Loucy (cell line): ENCODE measurements around the gene SPRR1B.
"Not testable (repeated sequence)": the region's sequence is repeated elsewhere in the genome, so short reads cannot be mapped to it uniquely, and the experiment has no call there.

Experiments
- H2AFZ ChIP-seq: fragments of 200-600 bp; sonication (generic); 2 replicates; pipeline ENCODE4 v1.6.0; 2016; ENCODE audit warnings: antibody characterized with exemption, mild to moderate bottlenecking, low read length, moderate library complexity
- H3F3A ChIP-seq: fragments of 200-600 bp; 2 replicates; pipeline ENCODE4 v1.6.0; 2016; ENCODE audit warnings: antibody characterized with exemption, low read depth, mild to moderate bottlenecking
- H3K27me3 ChIP-seq: fragments of 200-600 bp; sonication (generic); 2 replicates; pipeline ENCODE4 v1.6.1; 2014; ENCODE audit warnings: low read length, mild to moderate bottlenecking; ENCODE audit not compliant: insufficient read depth, poor library complexity, severe bottlenecking
- H3K36me3 ChIP-seq: fragments of 200-600 bp; sonication (generic); 2 replicates; pipeline ENCODE4 v1.6.1; 2016; ENCODE audit warnings: low read length; ENCODE audit not compliant: insufficient read depth
- H3K4me1 ChIP-seq: fragments of 200-600 bp; sonication (generic); 2 replicates; pipeline ENCODE4 v1.5.1; 2014; ENCODE audit warnings: low read length, mild to moderate bottlenecking; ENCODE audit not compliant: insufficient read depth, poor library complexity, severe bottlenecking
- H3K4me2 ChIP-seq: fragments of 200-600 bp; sonication (generic); 2 replicates; pipeline ENCODE4 v1.6.0; 2014; ENCODE audit warnings: antibody characterized with exemption, low read length, low read depth, mild to moderate bottlenecking; ENCODE audit not compliant: poor library complexity, severe bottlenecking
- H3K4me3 ChIP-seq: fragments of 200-600 bp; sonication (generic); 2 replicates; pipeline ENCODE4 v1.5.1; 2014; ENCODE audit warnings: low read length, mild to moderate bottlenecking, mixed read lengths; ENCODE audit not compliant: poor library complexity, severe bottlenecking
- H3K79me2 ChIP-seq: fragments of 200-600 bp; sonication (generic); 2 replicates; pipeline ENCODE4 v1.6.1; 2014; ENCODE audit warnings: low read length; ENCODE audit not compliant: insufficient read depth
- H3K9ac ChIP-seq: fragments of 200-600 bp; sonication (generic); 2 replicates; pipeline ENCODE4 v1.6.0; 2014; ENCODE audit warnings: mild to moderate bottlenecking, low read depth, low read length, moderate library complexity; ENCODE audit not compliant: poor library complexity, severe bottlenecking
- H3K9me2 ChIP-seq: fragments of 200-600 bp; sonication (generic); replicated peaks from 2 replicates; pipeline ENCODE4 v1.6.1; 2016; ENCODE audit warnings: low read depth, low read length, mixed read lengths
- H3K9me3 ChIP-seq: fragments of 200-600 bp; sonication (generic); 2 replicates; pipeline ENCODE4 v1.6.1; 2014; ENCODE audit warnings: mild to moderate bottlenecking, antibody characterized with exemption, low read length, low read depth; ENCODE audit not compliant: insufficient read depth
- H4K20me1 ChIP-seq: fragments of 200-600 bp; sonication (generic); 2 replicates; pipeline ENCODE4 v1.6.0; 2014; ENCODE audit warnings: antibody characterized with exemption, low read length, mild to moderate bottlenecking; ENCODE audit not compliant: insufficient read depth, poor library complexity, severe bottlenecking
- CTCF ChIP-seq: fragments of 200-600 bp; sonication (generic); conservative IDR thresholded peaks from 2 replicates; pipeline ENCODE4 v1.5.1; 2014; ENCODE audit warnings: mild to moderate bottlenecking, antibody characterized with exemption, low read length
- EZH2phosphoT487 ChIP-seq: fragments of 200-600 bp; IDR thresholded peaks from 2 replicates; pipeline ENCODE4 v1.6.1; 2018; ENCODE audit warnings: antibody characterized with exemption, mild to moderate bottlenecking, moderate library complexity, borderline replicate concordance

The SPRR1B gene

DNA sequence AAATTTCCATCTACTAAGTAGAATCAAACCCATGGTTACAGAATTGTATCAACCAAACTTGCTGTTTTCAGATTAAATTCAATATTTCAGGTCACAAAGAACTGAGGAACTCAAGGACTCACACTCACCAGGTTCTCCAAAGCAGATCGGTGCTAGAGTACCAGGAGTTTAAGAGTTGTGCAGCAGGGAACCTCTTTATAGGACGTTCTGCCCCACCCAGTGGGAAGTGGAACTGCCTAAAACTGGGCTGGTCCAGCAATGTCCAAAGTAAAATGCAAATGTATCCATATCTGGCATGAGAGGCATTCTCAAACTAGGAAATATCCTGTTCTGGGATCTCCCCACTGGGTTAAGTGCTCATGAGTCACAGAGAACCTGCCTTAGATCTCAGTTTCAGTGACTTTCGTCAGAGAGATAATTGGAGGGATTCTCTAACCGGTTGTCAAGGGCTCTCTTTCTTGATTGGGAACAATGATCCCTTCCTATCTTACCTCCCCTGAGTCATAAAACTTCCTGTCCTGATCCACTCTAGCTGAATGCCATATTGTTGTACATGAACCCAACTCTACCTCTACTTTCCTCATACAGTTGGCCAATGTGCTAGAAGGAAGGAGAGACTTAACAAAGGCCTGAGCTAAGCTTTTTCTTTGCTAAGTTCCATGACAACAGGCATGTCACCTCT is 10.1 kb downstream of the SPRR1B start, which contains the start of gene SPRR2D:
SPRR2D (minus strand) TSS at position 171 of the 682 bp plus-strand sequence. CDS start 774 bp downstream, outside the sequence.
- Histone ChIP-seq H3K9me3 (no peaks in the 10 kb centered on the region), H3K79me2 (no peaks in the 10 kb centered on the region), H2AFZ (no peak within 1 kb of the TSS), H3K36me3 (no peaks in the 10 kb centered on the region), H3K9ac (no peak within 1 kb of the TSS), H4K20me1 (no peaks in the 10 kb centered on the region), H3K9me2 (no peaks in the 10 kb centered on the region), H3K4me2 (no peak within 1 kb of the TSS), H3K27me3 (no peaks in the 10 kb centered on the region), H3K4me1 (no peaks in the 10 kb centered on the region), H3F3A (no peaks in the 10 kb centered on the region), H3K4me3 (no peak within 1 kb of the TSS)
- TF ChIP-seq CTCF: no peak
- no peak for TF ChIP-seq EZH2phosphoT487

GRCh38 chr1:153049211-153049610 is 18.2 kb downstream of the SPRR1B start:
- Histone ChIP-seq H2AFZ (no peak overlapping the region), H3K79me2 (no peaks in the 10 kb centered on the region), H3K36me3 (no peaks in the 10 kb centered on the region), H3K4me1 (no peaks in the 10 kb centered on the region), H3K9me3 (no peaks in the 10 kb centered on the region), H3K4me2 (no peak overlapping the region), H3F3A (no peaks in the 10 kb centered on the region), H3K27me3 (no peaks in the 10 kb centered on the region), H4K20me1 (no peaks in the 10 kb centered on the region), H3K9ac (no peak overlapping the region), H3K9me2 (no peaks in the 10 kb centered on the region), H3K4me3 (no peak overlapping the region)
- TF ChIP-seq CTCF (no peak), EZH2phosphoT487 (no peak)

GRCh38 chr1:153056111-153056510 is 25.1 kb downstream of the SPRR1B start:
- not testable (repeated sequence) for H3K36me3 ChIP-seq, H3K79me2 ChIP-seq, H3K4me2 ChIP-seq, H3K27me3 ChIP-seq, H3K9ac ChIP-seq, H3K9me2 ChIP-seq, H3K4me1 ChIP-seq, H4K20me1 ChIP-seq, H3F3A ChIP-seq, H3K4me3 ChIP-seq, H3K9me3 ChIP-seq, H2AFZ ChIP-seq

- no peak for TF ChIP-seq CTCF
- TF ChIP-seq EZH2phosphoT487: no peak
- Histone ChIP-seq H2AFZ (no peak within 1 kb of the TSS), H3K9me3 (no peaks in the 10 kb centered on the region), H3K9ac (no peak within 1 kb of the TSS), H3K79me2 (no peaks in the 10 kb centered on the region), H3K4me1 (no peaks in the 10 kb centered on the region), H3K36me3 (no peaks in the 10 kb centered on the region), H3K9me2 (no peaks in the 10 kb centered on the region), H4K20me1 (no peaks in the 10 kb centered on the region), H3K27me3 (no peaks in the 10 kb centered on the region), H3K4me2 (no peak within 1 kb of the TSS), H3K4me3 (no peak within 1 kb of the TSS), H3F3A (no peaks in the 10 kb centered on the region)
Observed at GRCh38 chr1:153057375-153057774, 26.4 kb downstream of the SPRR1B start, which contains the start of gene SPRR2A. Gene SPRR2A (minus strand): TSS chr1:153057512. CDS start chr1:153056735, 777 bp downstream.
